Measurements from ENCODE around the gene PGAM4.
"Not testable (repeated sequence)": the region's sequence is repeated elsewhere in the genome, so short reads cannot be mapped to it uniquely, and the experiment has no call there.

The PGAM4 gene

GRCh38 chrX:77924320-77924859 lies 45.0 kb downstream of the PGAM4 start:
- Histone ChIP-seq H2BK120ac (ENCODE audit: low read depth, low read length) (no peak overlapping the region), H3K18ac (ENCODE audit: low read depth in 1 of 2, low read length in 2 of 2) (no peak overlapping the region), H2BK12ac (ENCODE audit: low read length in 2 of 2) (no peak overlapping the region), H3K23ac (ENCODE audit: low read length in 2 of 2) (no peak overlapping the region), H4K91ac (ENCODE audit: low read length) (no peak overlapping the region), H3K4me2 (ENCODE audit: low read length, poor library complexity, severe bottlenecking) (no peak overlapping the region), H4K8ac (ENCODE audit: low read length) (no peak overlapping the region), H3K9me3 (ENCODE audit: control insufficient read depth, low read length) (no peaks in the 10 kb centered on the region), H3K4me1 (ENCODE audit: control insufficient read depth, insufficient read depth, low read depth, low read length) (no peaks in the 10 kb centered on the region), H3K4me3 (ENCODE audit: insufficient read depth in 1 of 2, low read depth in 1 of 2, low read length in 2 of 2) (no peak overlapping the region), H2AK5ac (ENCODE audit: low read length, severe bottlenecking) (no peak overlapping the region), H2BK5ac (ENCODE audit: low read depth, low read length, poor library complexity, severe bottlenecking) (no peak overlapping the region), H3K27ac (ENCODE audit: low read length, poor library complexity, severe bottlenecking) (no peak overlapping the region), H2AFZ (ENCODE audit: low read depth, low read length) (no peak overlapping the region), H3K14ac (ENCODE audit: low read length in 2 of 2) (no peak overlapping the region), H3K27me3 (ENCODE audit: control insufficient read depth in 1 of 2, insufficient read depth in 1 of 2, low read length in 2 of 2) (no peaks in the 10 kb centered on the region), H3K79me1 (replicated peaks; ENCODE audit: low read length, poor library complexity, severe bottlenecking) (no peaks in the 10 kb centered on the region), H3K9ac (ENCODE audit: low read length) (no peak overlapping the region), H3K4ac (ENCODE audit: low read depth in 1 of 2, low read length in 2 of 2) (no peak overlapping the region), H2BK15ac (ENCODE audit: low read depth, poor library complexity, severe bottlenecking) (no peak overlapping the region), H3K36me3 (ENCODE audit: control insufficient read depth in 1 of 2, insufficient read depth in 2 of 2, low read depth in 1 of 2, low read length in 2 of 2) (no peaks in the 10 kb centered on the region)
- 94% methylated on average over 6 of the region's 8 CpGs for WGBS
- DNase-seq = no peak

GRCh38 chrX:77922787-77923186 lies 46.7 kb downstream of the PGAM4 start:
- H3K36me3 ChIP-seq (ENCODE audit: control insufficient read depth in 1 of 2, insufficient read depth in 2 of 2, low read depth in 1 of 2, low read length in 2 of 2) = no peaks in the 10 kb centered on the region
- no peak overlapping the region for H3K4me2 ChIP-seq (ENCODE audit: low read length, poor library complexity, severe bottlenecking)
- H3K18ac ChIP-seq (ENCODE audit: low read depth in 1 of 2, low read length in 2 of 2) = no peak overlapping the region
- no peak overlapping the region for H3K4ac ChIP-seq (ENCODE audit: low read depth in 1 of 2, low read length in 2 of 2)
- H2BK15ac ChIP-seq (ENCODE audit: low read depth, poor library complexity, severe bottlenecking) = no peak overlapping the region
- no peaks in the 10 kb centered on the region for H3K79me1 ChIP-seq (replicated peaks; ENCODE audit: low read length, poor library complexity, severe bottlenecking)
- H2BK12ac ChIP-seq (ENCODE audit: low read length in 2 of 2) = no peak overlapping the region
- H4K8ac ChIP-seq (ENCODE audit: low read length) = no peak overlapping the region
- H2BK120ac ChIP-seq (ENCODE audit: low read depth, low read length) = no peak overlapping the region
- no peak overlapping the region for H3K23ac ChIP-seq (ENCODE audit: low read length in 2 of 2)
- no peak overlapping the region for H4K91ac ChIP-seq (ENCODE audit: low read length)
- no peak overlapping the region for H2BK5ac ChIP-seq (ENCODE audit: low read depth, low read length, poor library complexity, severe bottlenecking)
- H2AK5ac ChIP-seq (ENCODE audit: low read length, severe bottlenecking) = no peak overlapping the region
- no peak overlapping the region for H3K27ac ChIP-seq (ENCODE audit: low read length, poor library complexity, severe bottlenecking)
- H3K4me3 ChIP-seq (ENCODE audit: insufficient read depth in 1 of 2, low read depth in 1 of 2, low read length in 2 of 2) = no peak overlapping the region
- H3K9ac ChIP-seq (ENCODE audit: low read length) = no peak overlapping the region
- H3K4me1 ChIP-seq (ENCODE audit: control insufficient read depth, insufficient read depth, low read depth, low read length) = no peaks in the 10 kb centered on the region
- no peak for DNase-seq
- H2AFZ ChIP-seq (ENCODE audit: low read depth, low read length) = no peak overlapping the region
- no peak overlapping the region for H3K14ac ChIP-seq (ENCODE audit: low read length in 2 of 2)
- H3K27me3 ChIP-seq (ENCODE audit: control insufficient read depth in 1 of 2, insufficient read depth in 1 of 2, low read length in 2 of 2) = no peaks in the 10 kb centered on the region
- H3K9me3 ChIP-seq (ENCODE audit: control insufficient read depth, low read length) = no peaks in the 10 kb centered on the region

- H3K27me3 ChIP-seq (ENCODE audit: control insufficient read depth in 1 of 2, insufficient read depth in 1 of 2, low read length in 2 of 2); H3K4me2 ChIP-seq (ENCODE audit: low read length, poor library complexity, severe bottlenecking); H2BK120ac ChIP-seq (ENCODE audit: low read depth, low read length); DNase-seq; H3K9me3 ChIP-seq (ENCODE audit: control insufficient read depth, low read length); H3K36me3 ChIP-seq (ENCODE audit: control insufficient read depth in 1 of 2, insufficient read depth in 2 of 2, low read depth in 1 of 2, low read length in 2 of 2); H2AFZ ChIP-seq (ENCODE audit: low read depth, low read length); H2AK5ac ChIP-seq (ENCODE audit: low read length, severe bottlenecking); H3K4me3 ChIP-seq (ENCODE audit: insufficient read depth in 1 of 2, low read depth in 1 of 2, low read length in 2 of 2); H2BK15ac ChIP-seq (ENCODE audit: low read depth, poor library complexity, severe bottlenecking); H2BK5ac ChIP-seq (ENCODE audit: low read depth, low read length, poor library complexity, severe bottlenecking); H3K14ac ChIP-seq (ENCODE audit: low read length in 2 of 2); H3K27ac ChIP-seq (ENCODE audit: low read length, poor library complexity, severe bottlenecking); H2BK12ac ChIP-seq (ENCODE audit: low read length in 2 of 2); H3K4ac ChIP-seq (ENCODE audit: low read depth in 1 of 2, low read length in 2 of 2); H3K9ac ChIP-seq (ENCODE audit: low read length); H3K79me1 ChIP-seq (replicated peaks; ENCODE audit: low read length, poor library complexity, severe bottlenecking); H3K4me1 ChIP-seq (ENCODE audit: control insufficient read depth, insufficient read depth, low read depth, low read length); H4K8ac ChIP-seq (ENCODE audit: low read length); H4K91ac ChIP-seq (ENCODE audit: low read length); H3K23ac ChIP-seq (ENCODE audit: low read length in 2 of 2); H3K18ac ChIP-seq (ENCODE audit: low read depth in 1 of 2, low read length in 2 of 2): not testable (repeated sequence)
- WGBS = 94% methylated on average over 6 of the region's 6 CpGs
Measured at GRCh38 chrX:77919370-77919769, 50.1 kb downstream of the PGAM4 start.

GRCh38 chrX:77918568-77918967 lies 50.9 kb downstream of the PGAM4 start:
- no peak overlapping the region for H3K4me2 ChIP-seq (ENCODE audit: low read length, poor library complexity, severe bottlenecking)
- peaks cover 1% of the 10 kb centered on the region for H3K79me1 ChIP-seq (replicated peaks; ENCODE audit: low read length, poor library complexity, severe bottlenecking)
- H3K27ac ChIP-seq (ENCODE audit: low read length, poor library complexity, severe bottlenecking) = no peak overlapping the region
- no peak overlapping the region for H3K9ac ChIP-seq (ENCODE audit: low read length)
- H3K4me3 ChIP-seq (ENCODE audit: insufficient read depth in 1 of 2, low read depth in 1 of 2, low read length in 2 of 2) = no peak overlapping the region
- H3K23ac ChIP-seq (ENCODE audit: low read length in 2 of 2) = no peak overlapping the region
- H3K4ac ChIP-seq (ENCODE audit: low read depth in 1 of 2, low read length in 2 of 2) = no peak overlapping the region
- H3K36me3 ChIP-seq (ENCODE audit: control insufficient read depth in 1 of 2, insufficient read depth in 2 of 2, low read depth in 1 of 2, low read length in 2 of 2) = no peaks in the 10 kb centered on the region
- no peak overlapping the region for H2AK5ac ChIP-seq (ENCODE audit: low read length, severe bottlenecking)
- no peak overlapping the region for H2BK120ac ChIP-seq (ENCODE audit: low read depth, low read length)
- H3K18ac ChIP-seq (ENCODE audit: low read depth in 1 of 2, low read length in 2 of 2) = no peak overlapping the region
- H2AFZ ChIP-seq (ENCODE audit: low read depth, low read length) = no peak overlapping the region
- no peak overlapping the region for H4K91ac ChIP-seq (ENCODE audit: low read length)
- no peak overlapping the region for H2BK12ac ChIP-seq (ENCODE audit: low read length in 2 of 2)
- H2BK5ac ChIP-seq (ENCODE audit: low read depth, low read length, poor library complexity, severe bottlenecking) = no peak overlapping the region
- H3K27me3 ChIP-seq (ENCODE audit: control insufficient read depth in 1 of 2, insufficient read depth in 1 of 2, low read length in 2 of 2) = no peaks in the 10 kb centered on the region
- H3K9me3 ChIP-seq (ENCODE audit: control insufficient read depth, low read length) = no peaks in the 10 kb centered on the region
- DNase-seq = no peak
- no peak overlapping the region for H4K8ac ChIP-seq (ENCODE audit: low read length)
- H3K4me1 ChIP-seq (ENCODE audit: control insufficient read depth, insufficient read depth, low read depth, low read length) = no peaks in the 10 kb centered on the region
- WGBS = 90% methylated on average over 2 of the region's 3 CpGs
- H2BK15ac ChIP-seq (ENCODE audit: low read depth, poor library complexity, severe bottlenecking) = no peak overlapping the region
- no peak overlapping the region for H3K14ac ChIP-seq (ENCODE audit: low read length in 2 of 2)
